H1 (cell line): ENCODE data around the gene GRXCR1.

Experiments
- ATF2 ChIP-seq: IDR thresholded peaks from 2 replicates; pipeline ENCODE4 v1.6.1; 2012; ENCODE audit warnings: low read length, inconsistent platforms
- EP300 ChIP-seq, 2 experiments: IDR thresholded peaks; 1 replicate in 1 of 2; 2 replicates in 1 of 2; pipeline ENCODE4 v1.6.1; 2011 to 2012; ENCODE audit warnings: low read depth in 2 of 2, low read length in 2 of 2, mild to moderate bottlenecking in 2 of 2, borderline replicate concordance in 1 of 2, inconsistent platforms in 1 of 2, moderate library complexity in 1 of 2
- EZH2 ChIP-seq: fragments of 200-600 bp; sonication (generic); IDR thresholded peaks from 2 replicates; pipeline ENCODE4 v1.7.1; 2012; ENCODE audit warnings: low read depth, mild to moderate bottlenecking, moderate library complexity, low read length, inconsistent platforms; ENCODE audit not compliant: severe bottlenecking
- JUND ChIP-seq: IDR thresholded peaks from 2 replicates; pipeline ENCODE4 v1.6.1; 2011; ENCODE audit warnings: mild to moderate bottlenecking, improper control_type of control experiment, low read length
- KDM1A ChIP-seq: fragments of 200-600, 300-600 bp; sonication (generic); IDR thresholded peaks from 2 replicates; pipeline ENCODE4 v1.7.1; 2016; ENCODE audit warnings: mild to moderate bottlenecking, low read length, borderline replicate concordance
- POLR2A ChIP-seq, 2 experiments: IDR thresholded peaks; 1 replicate in 1 of 2; 2 replicates in 1 of 2; pipeline ENCODE4 v1.6.1; 2011; ENCODE audit warnings: low read depth in 2 of 2, low read length in 2 of 2, mild to moderate bottlenecking in 2 of 2; ENCODE audit errors: control extremely low read depth in 1 of 2
- SP1 ChIP-seq: IDR thresholded peaks from 2 replicates; pipeline ENCODE4 v1.6.1; 2011; ENCODE audit warnings: low read depth, low read length
- SP2 ChIP-seq: IDR thresholded peaks from 2 replicates; pipeline ENCODE4 v1.6.1; 2012; ENCODE audit warnings: mild to moderate bottlenecking, low read length, inconsistent platforms
- YY1 ChIP-seq: IDR thresholded peaks from 2 replicates; pipeline ENCODE4 v1.6.1; 2011; ENCODE audit warnings: low read depth, mild to moderate bottlenecking, low read length
- TF ChIP-seq, protein P1 (sequence below), 3 experiments: IDR thresholded peaks; 1 replicate in 2 of 3; 2 replicates in 1 of 3; pipeline versions ENCODE4 v1.5.1 to v1.6.1; 2011; ENCODE audit warnings: low read length in 3 of 3, mild to moderate bottlenecking in 3 of 3, inconsistent platforms in 2 of 3, low read depth in 1 of 3, moderate library complexity in 1 of 3; ENCODE audit not compliant: insufficient read depth in 1 of 3; ENCODE audit errors: control extremely low read depth in 1 of 3

DNA sequence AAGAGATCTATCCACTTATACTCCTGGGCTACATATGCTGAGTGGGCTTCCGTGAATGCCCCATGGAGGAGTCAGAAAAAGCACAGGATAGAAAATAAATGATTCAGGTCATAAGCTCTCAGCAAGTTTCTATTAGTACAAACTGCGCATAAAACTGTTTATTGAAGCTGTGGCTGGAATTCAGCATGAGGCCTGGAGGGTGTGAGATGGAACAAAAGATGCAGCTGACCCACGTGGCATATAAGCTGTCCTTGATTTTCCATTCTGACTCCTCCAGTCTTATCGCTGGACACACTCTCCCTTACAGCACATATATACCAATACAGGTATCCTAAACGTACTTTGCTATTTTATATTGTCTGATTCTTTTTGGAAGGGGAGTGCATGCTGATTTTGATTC is 17.9 kb downstream of the GRXCR1 start:
- no peak for TF ChIP-seq ATF2
- TF ChIP-seq, protein P1, sequence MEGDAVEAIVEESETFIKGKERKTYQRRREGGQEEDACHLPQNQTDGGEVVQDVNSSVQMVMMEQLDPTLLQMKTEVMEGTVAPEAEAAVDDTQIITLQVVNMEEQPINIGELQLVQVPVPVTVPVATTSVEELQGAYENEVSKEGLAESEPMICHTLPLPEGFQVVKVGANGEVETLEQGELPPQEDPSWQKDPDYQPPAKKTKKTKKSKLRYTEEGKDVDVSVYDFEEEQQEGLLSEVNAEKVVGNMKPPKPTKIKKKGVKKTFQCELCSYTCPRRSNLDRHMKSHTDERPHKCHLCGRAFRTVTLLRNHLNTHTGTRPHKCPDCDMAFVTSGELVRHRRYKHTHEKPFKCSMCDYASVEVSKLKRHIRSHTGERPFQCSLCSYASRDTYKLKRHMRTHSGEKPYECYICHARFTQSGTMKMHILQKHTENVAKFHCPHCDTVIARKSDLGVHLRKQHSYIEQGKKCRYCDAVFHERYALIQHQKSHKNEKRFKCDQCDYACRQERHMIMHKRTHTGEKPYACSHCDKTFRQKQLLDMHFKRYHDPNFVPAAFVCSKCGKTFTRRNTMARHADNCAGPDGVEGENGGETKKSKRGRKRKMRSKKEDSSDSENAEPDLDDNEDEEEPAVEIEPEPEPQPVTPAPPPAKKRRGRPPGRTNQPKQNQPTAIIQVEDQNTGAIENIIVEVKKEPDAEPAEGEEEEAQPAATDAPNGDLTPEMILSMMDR (IDR thresholded peaks at IDR 0.05; ENCODE audit: control extremely low read depth in 1 of 3, insufficient read depth in 1 of 3, low read depth in 1 of 3, low read length in 3 of 3) = no peak
- TF ChIP-seq POLR2A (IDR thresholded peaks at IDR 0.05; ENCODE audit: control extremely low read depth in 1 of 2, low read depth in 2 of 2, low read length in 2 of 2) = no peak
- no peak for TF ChIP-seq JUND
- TF ChIP-seq YY1 = no peak
- TF ChIP-seq EP300 (IDR thresholded peaks at IDR 0.05; ENCODE audit: borderline replicate concordance in 1 of 2, low read depth in 2 of 2, low read length in 2 of 2) = no peak
- TF ChIP-seq EZH2 = no peak
- TF ChIP-seq SP1 = no peak
- no peak for TF ChIP-seq KDM1A
- no peak for TF ChIP-seq SP2
